HG02798 (cell line): Measurements from ENCODE around the gene EVI2B.
"Not testable (repeated sequence)": the region's sequence is repeated elsewhere in the genome, so short reads cannot be mapped to it uniquely, and the experiment has no call there.

Source experiments
- ATAC-seq: cut with Tn5 transposase; IDR thresholded peaks from one replicate; pipeline ENCODE4 v1.9.1; 2021; ENCODE audit warnings: mild to moderate bottlenecking; ENCODE audit not compliant: unreplicated experiment, poor library complexity

Gene EVI2B

DNA sequence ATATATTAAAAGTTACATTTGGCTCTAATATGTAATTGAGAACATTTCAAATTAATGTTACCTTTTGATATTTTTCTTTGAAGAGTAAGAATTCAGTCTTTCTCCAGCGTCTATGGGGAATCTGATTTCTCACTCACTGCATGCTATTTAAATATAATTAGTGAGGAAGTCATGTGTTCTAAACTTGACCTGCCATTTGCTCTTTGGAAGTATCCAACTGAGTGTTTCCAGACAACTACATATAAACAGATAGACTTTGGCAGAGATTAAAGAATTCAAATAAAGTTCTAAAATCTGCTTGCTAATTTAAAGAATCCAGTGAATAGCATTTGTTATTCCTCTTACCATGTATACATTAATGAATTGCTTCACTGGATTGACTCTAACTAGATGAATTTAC is 40.3 kb downstream of the EVI2B start:
- ATAC-seq: no peak

DNA sequence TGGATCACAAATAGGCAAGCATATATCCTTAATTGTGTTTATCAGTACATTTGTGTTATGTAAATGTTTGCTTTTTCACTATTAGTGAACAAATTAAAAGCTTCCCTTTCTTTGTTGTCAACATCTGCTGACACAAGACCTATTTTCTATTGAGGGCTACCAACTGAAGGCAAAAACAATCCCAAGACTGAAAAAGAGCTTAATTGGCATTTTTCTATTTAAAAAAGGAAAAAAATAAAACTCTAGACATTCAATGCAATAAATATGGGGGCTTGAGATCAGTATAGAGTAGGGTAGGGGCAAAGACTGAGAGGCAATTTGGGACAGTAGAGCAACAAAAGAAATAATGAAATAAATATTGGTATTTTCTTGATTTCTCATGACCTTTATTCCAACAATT is 41.1 kb downstream of the EVI2B start:
- no peak for ATAC-seq

- no peak for ATAC-seq
These were observed 41.6 kb downstream of the EVI2B start for GRCh38 chr17:31272236-31272635.

GRCh38 chr17:31269578-31269983 is 44.3 kb downstream of the EVI2B start:
- ATAC-seq: no peak

DNA sequence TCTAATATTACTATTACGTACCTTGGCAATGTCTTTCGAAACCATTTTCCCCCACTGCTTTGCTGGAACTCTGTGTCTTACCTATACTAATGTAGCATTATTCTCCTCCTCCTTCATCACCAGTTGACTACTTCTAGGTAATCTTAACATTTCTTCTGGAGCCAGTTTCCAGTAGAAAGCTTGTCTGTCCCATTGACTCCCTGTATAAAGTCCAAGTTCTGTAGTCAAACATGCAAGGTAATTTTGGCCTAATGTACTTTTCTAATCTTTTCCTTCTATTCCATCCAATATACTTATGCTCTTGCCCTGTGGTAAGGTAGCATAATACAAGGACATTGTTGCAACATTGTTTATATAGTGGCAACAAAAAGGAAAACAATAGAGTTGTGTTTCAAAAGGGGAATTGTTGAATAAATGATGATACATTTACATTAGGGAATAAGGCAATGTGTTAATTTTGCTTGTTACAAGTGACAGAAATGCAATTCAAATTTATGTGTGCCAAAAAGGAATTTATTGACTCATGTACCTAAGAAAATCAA is 44.7 kb downstream of the EVI2B start:
- ATAC-seq: no peak

DNA sequence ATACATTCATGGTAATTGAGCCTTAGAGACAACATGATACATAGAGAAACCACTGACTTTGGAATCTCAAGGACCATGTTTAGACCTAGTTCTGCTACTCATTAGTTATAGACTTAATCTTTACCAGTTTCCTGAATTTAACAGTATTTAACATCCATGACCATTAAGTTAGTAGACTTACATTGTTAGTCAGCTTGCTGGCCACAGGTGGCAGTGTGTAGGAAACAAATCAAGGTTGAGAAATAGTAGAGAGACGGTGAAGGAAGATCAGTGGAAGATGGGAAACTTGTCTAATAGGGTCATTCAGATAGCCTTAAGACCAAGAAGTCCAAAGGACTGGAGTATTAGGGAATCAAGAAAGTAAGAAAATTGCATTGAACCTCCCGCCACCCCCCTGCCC is 47.8 kb downstream of the EVI2B start:
- no peak for ATAC-seq

GRCh38 chr17:31262923-31263322 is 50.9 kb downstream of the EVI2B start:
- not testable (repeated sequence) for ATAC-seq

GRCh38 chr17:31261601-31262000 is 52.3 kb downstream of the EVI2B start:
- ATAC-seq: no peak

GRCh38 chr17:31260151-31260550 is 53.7 kb downstream of the EVI2B start:
- no peak for ATAC-seq

DNA sequence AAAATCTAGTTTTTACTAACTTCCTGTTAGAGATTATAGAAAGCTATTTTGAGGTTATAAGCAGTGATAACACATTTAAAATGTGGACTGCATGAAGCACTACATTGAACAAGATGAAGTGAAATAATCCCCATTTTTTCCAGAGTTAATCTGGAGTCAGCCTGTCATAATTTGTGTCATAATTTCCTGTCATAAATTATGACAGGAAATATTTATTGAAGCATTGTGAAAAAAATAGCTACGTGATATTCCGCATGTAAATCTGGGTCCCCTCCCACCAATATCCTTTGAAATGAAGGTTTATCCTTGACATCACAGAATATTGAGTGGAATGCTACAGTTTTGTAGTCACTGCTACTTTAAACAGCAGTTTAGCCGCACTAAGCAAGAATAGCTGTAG is 56.9 kb downstream of the EVI2B start:
- no peak for ATAC-seq

DNA sequence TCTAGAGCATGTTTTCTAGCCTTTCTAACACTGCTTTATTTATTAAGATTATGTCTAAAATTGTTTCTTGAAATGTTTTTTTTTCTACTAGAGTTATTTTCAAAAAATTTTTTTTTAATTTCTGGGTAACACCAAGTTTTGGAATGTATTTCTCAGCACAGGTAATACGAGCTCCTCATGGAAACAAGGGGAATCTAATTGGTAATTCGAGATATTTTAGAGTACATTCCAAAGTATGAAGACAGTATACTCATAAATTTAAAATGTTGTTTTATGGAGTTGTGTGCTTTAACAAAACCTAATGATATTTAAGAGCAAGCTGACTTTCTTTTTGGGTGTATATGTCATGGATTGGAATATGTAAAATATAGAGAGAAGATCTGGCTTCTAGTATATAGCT is 59.2 kb downstream of the EVI2B start:
- ATAC-seq: no peak
